GM18505 (cell line): ENCODE results near the gene SUSD6.

Experiments used
- ATAC-seq: cut with Tn5 transposase; IDR thresholded peaks from one replicate; pipeline ENCODE4 v1.9.1; 2021; ENCODE audit not compliant: unreplicated experiment
- POLR2A ChIP-seq: IDR thresholded peaks from 4 replicates; pipeline ENCODE4 v1.6.1; 2011; ENCODE audit warnings: borderline replicate concordance; ENCODE audit not compliant: insufficient read depth, insufficient read length; ENCODE audit errors: extremely low read depth

The SUSD6 gene

DNA sequence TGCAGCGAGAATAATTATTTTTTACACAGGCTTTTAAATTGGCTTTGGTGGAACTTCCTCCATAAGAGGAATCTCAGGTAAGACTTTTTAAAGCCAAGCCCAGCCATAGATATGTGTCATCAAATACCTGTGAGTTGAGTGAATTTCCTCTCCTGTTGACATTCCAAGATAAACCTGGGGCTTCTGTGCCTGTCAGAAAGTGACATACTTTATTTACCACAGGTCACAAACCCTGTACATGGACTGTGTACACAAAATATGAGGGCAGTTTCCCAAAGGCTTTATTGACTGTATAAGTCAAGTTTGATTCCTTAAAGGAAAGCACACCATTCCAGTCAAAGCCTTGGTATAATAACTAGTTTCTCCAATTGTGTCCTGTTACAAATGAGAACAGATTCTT, 129.7 kb downstream of the SUSD6 start:
- TF ChIP-seq POLR2A = no peak

DNA sequence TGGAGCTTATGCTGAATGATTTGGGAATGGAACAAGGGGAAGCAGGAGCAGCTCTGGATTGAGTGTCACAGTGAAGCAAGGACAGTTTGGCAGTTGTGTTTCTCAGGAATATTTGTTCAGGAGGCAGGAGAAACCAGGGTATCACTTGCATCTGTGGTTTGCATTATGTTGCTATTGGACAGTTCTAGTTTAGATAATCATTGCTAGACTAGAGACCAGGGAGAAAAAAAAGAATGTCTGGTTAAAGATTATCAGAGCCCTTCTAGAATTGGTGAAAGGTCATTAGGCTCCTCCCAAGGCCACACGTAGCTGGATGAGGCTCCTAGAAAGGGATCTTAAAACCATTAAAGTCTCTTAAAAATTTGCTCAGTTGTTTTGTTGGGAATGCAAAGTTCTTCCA, 138.6 kb downstream of the SUSD6 start:
- ATAC-seq = no peak
- no peak for TF ChIP-seq POLR2A

More for the DNA sequence above, 129.7 kb downstream of the SUSD6 start:
- ATAC-seq = no peak

DNA sequence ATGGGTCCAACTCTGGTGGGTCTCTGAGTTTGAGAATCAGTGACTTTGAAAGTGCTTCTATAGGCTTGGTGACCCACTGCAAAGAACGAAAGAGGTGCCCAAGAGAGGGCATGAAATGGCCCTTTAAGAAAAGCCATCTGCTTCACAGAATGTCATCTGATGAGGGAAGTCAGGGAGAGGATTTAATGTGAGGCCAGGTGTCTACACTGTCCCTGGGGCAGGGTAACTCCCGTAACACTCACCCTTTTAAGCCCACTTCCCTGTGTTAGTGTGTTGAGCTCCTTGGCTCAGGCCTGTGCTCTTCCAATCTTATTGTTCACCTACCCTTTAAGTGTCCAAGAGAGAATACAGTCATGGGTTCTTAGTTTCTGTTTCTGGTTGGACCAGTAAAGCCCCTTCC, 139.1 kb downstream of the SUSD6 start:
- no peak for ATAC-seq
- no peak for TF ChIP-seq POLR2A

GRCh38 chr14:69752773-69753172, 141.4 kb downstream of the SUSD6 start:
- TF ChIP-seq POLR2A = no peak
- no peak for ATAC-seq

GRCh38 chr14:69753860-69754259, 142.5 kb downstream of the SUSD6 start:
- TF ChIP-seq POLR2A = no peak
- no peak for ATAC-seq

DNA sequence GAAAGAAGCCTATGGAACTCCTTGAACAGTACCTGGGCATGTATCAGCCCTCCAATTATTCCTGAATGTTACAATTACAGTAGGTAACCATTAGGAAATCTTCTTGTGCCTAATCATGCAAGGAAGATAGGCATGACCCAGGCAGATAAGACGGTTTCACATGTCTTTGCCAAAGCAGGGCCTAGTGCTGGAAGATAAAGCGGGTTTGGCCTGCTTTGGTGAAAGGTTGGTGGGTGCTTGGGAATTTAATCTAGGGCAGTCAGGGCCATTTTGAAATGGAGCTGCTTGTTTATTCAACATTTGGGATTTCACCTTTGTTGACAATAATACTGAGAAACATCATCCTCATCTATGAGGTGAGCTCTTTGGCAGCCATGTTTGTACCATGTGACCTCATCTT, 143.1 kb downstream of the SUSD6 start:
- no peak for TF ChIP-seq POLR2A

GRCh38 chr14:69755296-69755695, 143.9 kb downstream of the SUSD6 start:
- no peak for ATAC-seq
- TF ChIP-seq POLR2A = no peak

More for the DNA sequence above, 143.1 kb downstream of the SUSD6 start:
- ATAC-seq = no peak

DNA sequence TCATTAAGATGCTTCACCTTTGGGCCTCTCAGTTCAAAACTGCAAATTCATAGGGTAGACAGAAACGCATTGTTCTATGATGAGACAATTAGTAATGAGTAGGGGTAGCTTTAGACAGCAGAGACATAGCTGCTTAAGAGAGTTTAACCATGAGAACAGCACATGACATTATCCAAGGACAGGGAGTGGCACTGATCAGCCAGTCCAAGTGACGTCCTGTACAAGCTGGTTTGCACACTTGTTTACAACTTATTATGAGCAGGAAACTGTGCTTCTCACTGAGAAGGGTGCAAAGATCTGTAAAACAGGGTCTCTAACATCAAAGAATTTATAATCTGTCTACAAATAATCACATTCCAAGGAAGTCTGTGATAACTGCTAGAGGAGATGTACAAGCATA, 144.4 kb downstream of the SUSD6 start:
- TF ChIP-seq POLR2A = no peak
- no peak for ATAC-seq

DNA sequence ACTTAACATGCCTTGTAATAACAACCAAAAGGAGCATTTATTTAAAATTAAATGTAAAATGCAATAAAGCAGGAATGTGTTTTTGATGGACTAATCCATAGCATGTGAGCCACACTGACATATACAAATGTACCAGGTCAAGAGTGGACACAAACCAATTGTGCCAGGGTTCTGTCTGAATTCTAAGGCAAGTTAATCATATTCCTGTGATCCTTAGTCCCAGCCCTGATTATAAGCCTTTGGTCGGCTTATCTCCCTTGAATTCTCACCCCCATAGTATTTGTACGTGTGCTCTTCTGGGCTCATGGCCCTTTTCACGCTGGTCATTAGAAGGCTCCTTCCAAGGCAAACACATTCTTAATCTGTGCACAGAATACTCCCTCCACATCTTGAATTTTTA, 144.9 kb downstream of the SUSD6 start:
- ATAC-seq = no peak
- no peak for TF ChIP-seq POLR2A

DNA sequence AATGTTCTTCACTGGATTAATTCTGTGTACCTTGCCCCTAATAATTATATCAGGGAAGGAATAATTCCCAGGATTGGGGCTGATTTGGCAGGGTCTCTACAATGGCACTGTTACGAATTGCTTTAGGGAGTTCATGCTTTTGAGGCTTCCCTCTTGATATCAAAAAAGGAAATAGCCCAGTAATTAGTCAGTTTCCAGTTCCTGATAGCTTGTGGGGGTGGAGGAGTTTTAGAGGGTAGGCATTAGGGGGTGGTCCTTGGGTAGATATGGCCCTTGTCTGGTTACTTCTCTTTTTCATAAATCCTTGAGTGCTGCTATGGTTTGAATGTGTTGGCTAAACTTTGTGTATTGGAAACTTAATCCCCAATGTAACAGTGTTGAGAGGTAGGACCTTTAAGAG, 149.4 kb downstream of the SUSD6 start:
- no peak for ATAC-seq
- no peak for TF ChIP-seq POLR2A

- ATAC-seq = no peak
- TF ChIP-seq POLR2A = no peak
These were observed 152.5 kb downstream of the SUSD6 start for GRCh38 chr14:69763761-69764510.
